ENCODE results near the gene POLE2.
"Not testable (repeated sequence)": the region's sequence is repeated elsewhere in the genome, so short reads cannot be mapped to it uniquely, and the experiment has no call there.

Gene POLE2

DNA sequence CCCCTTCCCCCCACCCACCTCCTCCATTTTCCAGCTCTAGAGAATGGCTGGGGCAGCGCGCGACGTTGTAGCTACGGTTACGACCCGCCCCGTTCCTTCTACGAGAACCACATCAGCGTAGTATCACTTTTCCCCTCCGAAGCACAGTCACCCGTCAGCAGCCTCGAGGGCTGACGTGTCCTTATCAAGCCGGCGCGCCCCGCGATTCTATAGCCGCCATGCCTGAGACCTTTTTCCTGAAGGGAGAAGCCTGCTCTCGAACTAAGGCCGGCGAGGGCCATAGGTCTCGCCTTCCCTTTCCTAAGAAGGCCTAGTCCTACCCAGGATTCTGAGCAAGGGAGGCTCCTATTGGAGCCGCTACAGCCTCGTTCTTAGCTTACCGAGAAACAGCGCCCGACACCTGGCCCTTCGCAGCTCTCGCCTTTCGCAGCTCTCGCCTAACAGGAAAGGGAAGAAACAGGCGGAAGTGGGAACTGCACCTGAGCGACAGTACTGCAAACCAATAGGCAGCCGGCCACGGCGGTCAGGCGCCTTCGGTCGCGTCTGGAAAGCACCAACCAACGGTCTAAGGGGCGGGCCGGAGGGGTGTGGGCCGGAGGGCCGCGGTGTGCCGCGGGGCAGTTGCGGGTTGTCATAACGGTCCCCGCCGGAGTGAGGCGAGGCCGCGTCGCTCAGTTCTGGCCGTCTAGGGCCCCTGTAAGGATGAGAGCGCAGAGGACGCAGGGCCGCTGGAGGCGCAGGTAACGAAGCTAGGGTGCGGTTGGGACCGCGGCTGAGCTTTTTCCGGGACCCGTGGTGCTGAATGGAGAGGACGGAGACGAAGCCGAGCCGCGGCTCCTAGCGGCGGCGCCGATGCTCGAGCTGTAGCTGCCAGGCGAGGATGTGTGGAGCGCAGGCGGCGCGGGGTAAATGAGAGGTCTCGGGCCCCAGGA, 67.6 kb downstream of the POLE2 start, which contains the start of the genes MGAT2 and RPL36AL:
Gene MGAT2 (plus strand): TSS at position 618 of the 932 bp plus-strand sequence. CDS start 470 bp downstream, outside the sequence.
Gene RPL36AL (minus strand): TSS at position 445 of the 932 bp plus-strand sequence. CDS start 1,522 bp downstream, outside the sequence.
- DNase-seq (ENCODE audit: low read depth in 2 of 3, low spot score in 1 of 3), result peak; percentile 92 to 93 (median 93)

DNA sequence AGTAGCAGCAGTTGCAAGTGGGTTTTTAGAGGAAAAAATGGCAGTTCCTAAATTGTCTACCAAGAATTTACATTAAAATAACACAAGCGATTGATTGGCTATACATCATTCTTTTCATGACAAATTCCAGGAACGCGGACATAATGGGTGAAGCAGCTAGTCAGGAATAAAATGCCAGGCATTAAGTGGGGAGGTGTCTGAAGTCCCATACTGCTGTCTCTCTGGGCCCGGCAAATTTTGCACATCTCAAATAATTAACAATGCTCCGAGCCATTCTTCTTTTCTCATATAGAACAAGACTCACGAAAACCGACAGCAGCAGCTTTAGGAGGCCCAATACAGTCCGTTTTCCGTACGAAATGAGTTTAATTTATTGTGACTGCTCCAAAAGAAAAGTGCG, 68.3 kb downstream of the POLE2 start:
- no peak for DNase-seq (ENCODE audit: low read depth in 2 of 3, low spot score in 1 of 3)

DNA sequence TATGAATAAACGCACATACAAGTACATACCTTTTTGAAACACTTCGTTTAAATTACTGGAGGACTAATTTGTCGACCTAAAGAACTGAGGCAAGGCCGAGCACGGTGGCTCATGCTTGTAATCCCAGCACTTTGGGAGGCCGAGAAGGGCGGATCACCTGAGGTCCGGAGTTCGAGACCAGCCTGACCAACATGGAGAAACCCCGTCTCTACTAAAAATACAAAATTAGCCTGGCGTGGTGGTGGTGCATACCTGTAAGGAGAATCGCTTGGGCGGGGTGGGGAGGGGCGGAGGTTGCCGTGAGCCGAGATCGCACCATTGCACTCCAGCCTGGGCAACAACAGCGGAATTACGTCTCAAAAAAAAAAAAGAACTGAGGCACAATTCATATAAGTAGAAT, 68.7 kb downstream of the POLE2 start:
- DNase-seq (ENCODE audit: low read depth in 2 of 3, low spot score in 1 of 3), result not testable (repeated sequence)

DNA sequence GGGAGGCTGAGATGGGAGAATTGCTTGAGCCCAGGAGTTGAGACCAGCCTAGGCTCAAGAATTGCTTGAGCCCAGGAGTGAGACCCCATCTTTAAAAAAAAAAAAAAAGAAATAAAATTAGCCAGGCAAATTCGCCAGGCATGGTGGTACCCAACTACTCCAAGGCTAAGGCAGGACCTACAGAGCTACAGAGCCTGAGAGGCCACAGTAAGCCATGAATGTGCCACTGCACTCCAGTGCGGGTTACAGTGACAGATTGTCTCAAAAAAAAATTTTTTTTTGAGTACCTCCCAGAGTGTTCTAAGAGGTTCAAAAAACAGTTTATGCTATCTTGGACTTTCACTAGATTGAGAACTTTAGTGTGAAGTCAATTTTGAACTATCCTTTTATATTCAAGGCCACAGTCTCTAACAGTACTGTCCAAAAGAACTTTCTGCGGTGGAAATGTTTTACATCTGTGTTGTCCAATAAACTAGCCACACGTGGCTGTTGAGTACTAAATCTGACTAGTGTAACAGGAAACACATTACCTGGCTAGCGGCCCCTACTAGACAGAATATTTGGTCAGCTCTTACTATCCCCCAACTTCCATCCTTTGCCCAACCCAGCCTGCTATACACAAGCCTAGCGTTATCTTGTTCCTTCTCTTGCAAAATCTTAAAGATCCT, 70.0 kb downstream of the POLE2 start:
- no peak for DNase-seq (ENCODE audit: low read depth in 2 of 3, low spot score in 1 of 3)

DNA sequence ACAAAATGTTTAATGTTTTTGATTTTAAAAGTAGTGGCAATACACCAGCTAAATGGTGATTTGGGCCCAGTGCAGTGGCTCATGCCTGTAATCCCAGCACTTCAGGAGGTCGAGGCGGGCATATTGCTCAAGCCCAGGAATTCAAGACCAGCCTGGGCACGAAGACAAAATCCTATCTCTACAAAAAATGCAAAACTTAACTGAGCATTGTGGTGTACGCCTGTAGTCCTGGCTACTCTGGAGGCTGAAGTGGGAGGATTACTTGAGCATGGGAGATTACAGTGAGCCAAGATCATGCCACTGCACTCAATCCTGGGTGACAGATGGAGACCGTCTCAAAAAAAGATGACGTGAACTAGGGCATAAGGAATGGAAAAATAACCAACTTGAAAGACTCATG, 72.2 kb downstream of the POLE2 start:
- no peak for DNase-seq (ENCODE audit: low read depth in 2 of 3, low spot score in 1 of 3)

DNA sequence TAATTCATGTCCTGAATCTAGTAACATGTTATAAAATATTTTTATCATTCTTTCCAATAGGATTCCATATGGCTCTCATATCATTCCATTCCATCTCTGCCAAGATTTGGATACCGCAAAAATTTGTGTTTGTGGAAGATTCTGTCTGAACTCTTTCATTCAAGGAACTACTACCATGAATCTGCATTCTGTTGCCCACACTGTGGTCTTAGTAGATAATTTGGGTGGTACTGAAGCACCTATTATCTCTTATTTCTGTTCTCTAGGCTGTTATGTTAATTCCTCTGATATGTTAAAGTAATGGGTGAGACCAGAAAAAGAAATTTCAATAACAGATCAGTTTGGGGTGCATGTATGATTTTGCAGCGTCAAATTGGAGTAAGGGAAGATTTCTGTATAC, 73.8 kb downstream of the POLE2 start:
- DNase-seq (ENCODE audit: low read depth in 2 of 3, low spot score in 1 of 3), result no peak

DNA sequence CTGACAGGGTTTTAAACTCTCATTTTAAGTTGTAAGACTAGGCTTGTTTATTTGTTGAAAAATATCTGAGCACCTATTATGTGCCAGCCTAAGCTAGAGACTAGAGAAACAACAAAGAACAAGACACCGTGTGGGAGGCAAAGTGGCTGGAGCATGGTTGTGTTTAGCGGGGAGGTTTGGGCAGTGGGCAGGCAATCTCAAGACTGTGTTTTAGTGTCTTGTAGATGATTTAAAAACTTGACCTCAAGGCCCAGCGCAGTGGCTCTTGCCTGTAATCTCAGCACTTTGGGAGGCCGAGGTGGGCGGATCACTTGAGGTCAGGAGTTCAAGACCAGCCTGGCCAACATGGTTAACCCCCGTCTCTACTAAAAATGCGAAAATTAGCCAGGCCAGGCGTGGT, 75.3 kb downstream of the POLE2 start:
- DNase-seq (ENCODE audit: low read depth in 2 of 3, low spot score in 1 of 3), result no peak

DNA sequence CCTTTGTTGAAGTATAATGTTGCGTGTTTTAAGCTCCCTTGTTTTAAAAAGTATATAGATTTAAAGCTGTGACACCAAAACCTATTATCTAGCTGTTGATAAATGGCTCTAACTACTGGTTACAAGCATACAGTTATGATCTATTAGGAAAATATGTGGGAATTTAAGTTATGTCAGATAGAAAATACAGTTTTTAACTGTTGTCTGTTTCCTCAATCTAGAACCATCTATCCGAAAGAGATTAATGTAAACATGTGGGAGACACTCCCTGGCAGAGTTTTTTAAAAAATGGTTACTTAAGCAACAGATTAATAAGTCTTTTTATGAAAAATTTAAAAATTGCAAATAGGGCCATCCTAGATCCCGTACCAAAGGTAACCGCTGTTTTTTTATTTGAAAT, 75.8 kb downstream of the POLE2 start:
- DNase-seq (ENCODE audit: low read depth in 2 of 3, low spot score in 1 of 3), result no peak

DNA sequence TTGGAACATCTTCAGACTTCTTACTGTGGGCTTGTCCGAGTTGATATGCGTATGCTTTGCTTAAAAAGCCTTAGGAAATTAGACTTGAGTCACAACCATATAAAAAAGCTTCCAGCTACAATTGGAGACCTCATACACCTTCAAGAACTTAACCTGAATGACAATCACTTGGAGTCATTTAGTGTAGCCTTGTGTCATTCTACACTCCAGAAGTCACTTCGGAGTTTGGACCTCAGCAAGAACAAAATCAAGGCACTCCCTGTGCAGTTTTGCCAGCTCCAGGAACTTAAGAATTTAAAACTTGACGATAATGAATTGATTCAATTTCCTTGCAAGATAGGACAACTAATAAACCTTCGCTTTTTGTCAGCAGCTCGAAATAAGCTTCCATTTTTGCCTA, 80.4 kb downstream of the POLE2 start:
- DNase-seq (ENCODE audit: low read depth in 2 of 3, low spot score in 1 of 3), result no peak

DNA sequence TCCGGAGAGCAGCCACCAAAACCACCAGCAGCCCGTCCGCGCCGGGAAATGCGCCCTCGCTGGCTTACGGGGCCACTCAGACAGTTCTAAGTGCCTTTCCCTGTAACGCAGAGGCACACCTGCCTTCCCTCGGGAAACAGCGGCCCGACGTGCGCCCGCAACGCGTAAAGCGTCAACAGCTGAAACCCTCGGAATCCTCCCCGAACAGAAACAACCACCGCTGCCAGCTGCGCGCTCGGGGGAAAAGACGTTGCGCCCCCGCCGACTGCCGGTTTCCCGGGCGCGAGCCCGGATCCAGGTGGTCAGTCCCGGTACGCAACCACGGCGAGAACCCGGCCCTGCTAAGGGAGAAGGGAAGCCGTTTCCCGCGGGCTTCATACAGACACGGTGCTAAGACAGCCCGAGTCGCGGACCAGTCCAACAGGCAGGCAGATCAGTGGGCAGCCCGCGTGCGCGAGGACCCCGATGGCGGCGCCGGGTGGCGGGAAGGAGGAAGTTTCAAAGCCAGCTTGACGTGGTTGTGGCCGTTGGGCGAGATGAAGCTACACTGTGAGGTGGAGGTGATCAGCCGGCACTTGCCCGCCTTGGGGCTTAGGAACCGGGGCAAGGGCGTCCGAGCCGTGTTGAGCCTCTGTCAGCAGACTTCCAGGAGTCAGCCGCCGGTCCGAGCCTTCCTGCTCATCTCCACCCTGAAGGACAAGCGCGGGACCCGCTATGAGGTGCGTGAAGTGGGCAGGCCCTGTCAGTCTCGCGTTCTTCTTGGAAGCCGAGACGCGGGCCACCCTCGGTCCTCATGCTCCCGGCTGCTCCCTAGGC, 89.3 kb downstream of the POLE2 start, which contains the start of gene LRR1:
Gene LRR1 (plus strand): TSS at position 456 of the 816 bp plus-strand sequence. CDS start 81 bp downstream, at position 537.
- DNase-seq (ENCODE audit: low read depth in 2 of 3, low spot score in 1 of 3), result peak; percentile 73 to 86 (median 83)

DNA sequence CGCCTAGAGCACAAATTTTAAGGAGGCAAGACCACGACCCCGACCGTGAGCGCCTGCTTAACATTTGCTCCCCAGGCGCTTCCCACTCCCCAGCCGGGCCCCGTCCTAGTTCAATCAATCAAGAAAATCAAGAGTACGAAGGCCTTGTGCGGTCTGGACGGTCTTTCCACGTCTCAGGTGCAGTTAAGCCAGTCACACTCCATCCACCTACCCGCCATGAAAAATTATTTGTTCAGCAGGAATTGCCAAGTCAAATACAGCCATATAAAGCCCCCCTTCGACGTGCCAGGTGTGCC, 89.9 kb downstream of the POLE2 start:
- no peak for DNase-seq (ENCODE audit: low read depth in 2 of 3, low spot score in 1 of 3)

DNA sequence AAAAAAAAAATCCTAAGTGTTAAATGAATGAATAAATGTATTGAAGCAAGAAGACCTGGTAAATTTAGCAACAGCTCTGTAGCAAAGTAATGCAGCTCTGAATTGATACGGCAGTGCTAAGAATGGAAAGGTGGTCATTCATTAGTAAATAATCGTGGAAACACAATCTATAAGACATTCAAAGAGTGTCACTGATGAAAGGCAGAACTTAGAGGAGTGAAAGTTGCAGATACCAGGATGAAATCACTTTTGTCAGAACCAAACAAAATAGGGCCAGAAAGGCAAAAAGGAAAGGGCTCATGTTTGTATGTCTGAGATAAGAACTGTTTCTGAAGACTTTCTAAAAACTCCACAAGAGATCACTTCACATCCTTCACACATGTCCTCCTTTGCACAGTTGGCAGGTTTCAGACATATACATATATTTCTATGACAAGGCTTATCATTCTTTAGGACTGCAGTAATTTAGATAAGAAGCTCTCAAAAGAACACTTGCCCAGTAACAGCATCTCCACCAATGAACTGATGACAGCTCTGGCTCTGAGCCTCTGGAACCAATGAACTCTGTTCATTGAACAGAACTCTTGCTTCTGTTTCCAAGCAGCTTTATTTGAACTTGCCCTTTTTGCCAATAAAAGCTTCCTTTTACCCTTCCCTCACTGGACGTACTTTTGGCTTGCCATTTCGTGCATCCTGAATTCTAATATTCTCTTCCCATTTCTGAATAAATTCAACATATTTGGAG, 93.5 kb downstream of the POLE2 start:
- no peak for DNase-seq (ENCODE audit: low read depth in 2 of 3, low spot score in 1 of 3)
